Keratinocyte (primary cell): ENCODE data around the gene NCKIPSD. TPM values are rescaled to one million over a fixed set of nuclear protein-coding genes. Genes with fewer than 3 reads are reported as not detected.

Experiments used
- DNase-seq: peaks from one replicate; pipeline ENCODE4 v3.0.0-alpha.2; 2011; ENCODE audit warnings: low read depth, missing footprints, low spot score
- FAIRE-seq: peaks from 2 replicates; lab custom pipeline; 2011; peaks lifted over from hg19 to GRCh38; lab: Jason Lieb, UNC
- H2AFZ ChIP-seq: 2 replicates; pipeline ENCODE4 v1.6.0; 2012; ENCODE audit warnings: low read length, control low read depth, inconsistent platforms; ENCODE audit not compliant: control insufficient read depth
- H3K27ac ChIP-seq: 2 replicates; pipeline ENCODE4 v1.5.1; 2011; ENCODE audit warnings: low read length; ENCODE audit not compliant: control insufficient read depth, insufficient read depth
- H3K27me3 ChIP-seq: 3 replicates; pipeline ENCODE4 v1.6.0; 2011; ENCODE audit warnings: low read length; ENCODE audit not compliant: control insufficient read depth, insufficient read depth; ENCODE audit errors: extremely low read depth
- H3K36me3 ChIP-seq, 2 experiments: 2 replicates in 1 of 2; 3 replicates in 1 of 2; pipeline ENCODE4 v1.5.1; 2011; ENCODE audit warnings: low read length in 2 of 2, mild to moderate bottlenecking in 1 of 2; ENCODE audit not compliant: control insufficient read depth in 2 of 2, insufficient read depth in 2 of 2; ENCODE audit errors: extremely low read depth in 1 of 2
- H3K4me1 ChIP-seq: 3 replicates; pipeline ENCODE4 v1.5.1; 2011; ENCODE audit warnings: low read length; ENCODE audit not compliant: control insufficient read depth, insufficient read depth; ENCODE audit errors: extremely low read depth
- H3K4me2 ChIP-seq: 3 replicates; pipeline ENCODE4 v1.6.0; 2011; ENCODE audit warnings: low read depth, low read length; ENCODE audit not compliant: control insufficient read depth, insufficient read depth; ENCODE audit errors: extremely low read depth
- H3K4me3 ChIP-seq, 3 experiments: fragments of 200-600 bp in 1 of 3; sonication (generic) in 1 of 3; 2 replicates in 2 of 3; 3 replicates in 1 of 3; pipeline ENCODE4 v1.5.1; 2011 to 2016; ENCODE audit warnings: low read length in 3 of 3, mild to moderate bottlenecking in 3 of 3, control low read depth in 2 of 3, inconsistent platforms in 1 of 3, low read depth in 1 of 3, mixed read lengths in 1 of 3, mixed run types in 1 of 3, moderate library complexity in 1 of 3; ENCODE audit not compliant: control insufficient read depth in 2 of 3, insufficient read depth in 2 of 3; ENCODE audit errors: extremely low read depth in 1 of 3
- H3K79me2 ChIP-seq: 2 replicates; pipeline ENCODE4 v1.6.0; 2012; ENCODE audit warnings: low read length; ENCODE audit not compliant: control insufficient read depth, insufficient read depth
- H3K9ac ChIP-seq: 3 replicates; pipeline ENCODE4 v1.6.0; 2011; ENCODE audit warnings: low read length; ENCODE audit not compliant: control insufficient read depth, insufficient read depth; ENCODE audit errors: extremely low read depth
- H3K9me1 ChIP-seq: 3 replicates; pipeline ENCODE4 v1.6.0; 2011; ENCODE audit warnings: low read length; ENCODE audit not compliant: control insufficient read depth, insufficient read depth; ENCODE audit errors: extremely low read depth
- H3K9me3 ChIP-seq: 2 replicates; pipeline ENCODE4 v1.5.1; 2012; ENCODE audit warnings: low read depth, low read length; ENCODE audit not compliant: control insufficient read depth
- H4K20me1 ChIP-seq: 3 replicates; pipeline ENCODE4 v1.6.0; 2011; ENCODE audit warnings: low read length; ENCODE audit not compliant: control insufficient read depth, insufficient read depth; ENCODE audit errors: extremely low read depth
- CTCF ChIP-seq, 3 experiments: IDR thresholded peaks in 1 of 3; conservative IDR thresholded peaks in 1 of 3; optimal IDR thresholded peaks in 1 of 3; 2 replicates in 2 of 3; 3 replicates in 1 of 3; pipeline versions ENCODE3 to v1.5.1; 2011; ENCODE audit warnings: low read length in 3 of 3, mild to moderate bottlenecking in 3 of 3, moderate library complexity in 2 of 3, control low read depth in 1 of 3, inconsistent platforms in 1 of 3; ENCODE audit not compliant: insufficient read depth in 2 of 3; ENCODE audit errors: extremely low read depth in 1 of 3
- EZH2 ChIP-seq: IDR thresholded peaks from one replicate; pipeline ENCODE4 v1.6.1; 2012; ENCODE audit warnings: inconsistent platforms, mild to moderate bottlenecking, low read length, moderate library complexity
- dilution Hi-C: fragments of 300-500 bp; cut with MboI; formaldehyde crosslinking; loops from one replicate; pipeline ENCODE4 v1.7.0; 2020; ENCODE audit warnings: low sequenced_read_pairs; ENCODE audit not compliant: extremely low pct_ligation_motif_present
- polyA plus RNA-seq, 5 experiments: library from polyadenylated mRNA; depleted of rRNA in 3 of 5; stranded (reverse) in 3 of 5; stranded (forward) in 1 of 5; unstranded in 1 of 5; fragments of >200 nt; gene quantifications; 1 replicate in 1 of 5; 2 replicates in 3 of 5; 3 replicates in 1 of 5; pipeline versions ENCODE4 v1.2.1 to v1.2.3, GENCODE V29; 2011 to 2012; ENCODE audit warnings: missing spikeins in 2 of 5, low read depth in 1 of 5, low replicate concordance in 1 of 5

The NCKIPSD gene
- polyA plus RNA-seq, 1 donor (not counting 4 experiments of a cell fraction or from before 2014, with no cell fraction given), result 9.8 TPM

DNA sequence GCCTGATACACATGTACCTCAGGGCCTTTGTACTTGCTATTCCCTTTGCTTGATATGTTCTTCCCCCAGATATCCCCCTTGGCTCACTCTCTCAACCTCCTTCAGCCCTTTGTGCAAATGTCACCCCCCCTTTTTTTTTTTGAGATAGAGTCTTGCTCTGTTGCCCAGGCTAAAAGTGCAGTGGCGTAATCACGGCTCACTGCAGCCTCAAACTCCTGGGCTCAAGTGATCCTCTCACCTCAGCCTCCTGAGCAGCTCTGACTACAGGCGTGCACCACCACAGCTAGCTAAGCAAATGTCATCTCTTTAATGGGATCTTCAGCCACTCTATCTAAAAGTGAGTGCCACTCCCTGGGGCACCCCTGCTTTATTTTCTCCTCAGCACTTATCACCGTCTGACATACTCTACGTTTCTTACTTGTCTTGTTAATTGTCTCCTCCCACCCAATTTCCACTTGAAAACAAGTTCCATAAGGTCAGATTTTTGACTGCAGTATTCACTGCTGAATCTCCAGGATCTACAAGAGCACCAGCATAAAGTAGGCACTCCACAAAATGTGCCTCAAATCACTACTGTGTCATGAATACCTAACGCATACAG is 16.7 kb upstream of the NCKIPSD start:
- Histone ChIP-seq H3K9ac (no peak overlapping the region), H4K20me1 (peaks cover 30% of the 10 kb centered on the region), H3K9me3 (no peaks in the 10 kb centered on the region), H3K79me2 (peaks cover 97% of the 10 kb centered on the region), H3K27me3 (no peaks in the 10 kb centered on the region), H3K27ac (no peak overlapping the region), H3K4me3 (no peak overlapping the region), H3K4me1 (no peaks in the 10 kb centered on the region), H3K9me1 (peaks cover 2% of the 10 kb centered on the region), H3K36me3 (peaks cover 7 to 13% of the 10 kb centered on the region in 2 experiments), H2AFZ (no peak overlapping the region), H3K4me2 (no peak overlapping the region)
- no peak for DNase-seq
- dilution Hi-C loops, result no loop called here
- no peak for FAIRE-seq
- TF ChIP-seq CTCF (optimal IDR thresholded peaks at IDR 0.05 in 1 of 3, IDR thresholded peaks at IDR 0.05 in 1 of 3, conservative IDR thresholded peaks at IDR 0.05 in 1 of 3; ENCODE audit: extremely low read depth in 1 of 3, insufficient read depth in 2 of 3, low read length in 3 of 3), result no peak
- TF ChIP-seq EZH2, result no peak

DNA sequence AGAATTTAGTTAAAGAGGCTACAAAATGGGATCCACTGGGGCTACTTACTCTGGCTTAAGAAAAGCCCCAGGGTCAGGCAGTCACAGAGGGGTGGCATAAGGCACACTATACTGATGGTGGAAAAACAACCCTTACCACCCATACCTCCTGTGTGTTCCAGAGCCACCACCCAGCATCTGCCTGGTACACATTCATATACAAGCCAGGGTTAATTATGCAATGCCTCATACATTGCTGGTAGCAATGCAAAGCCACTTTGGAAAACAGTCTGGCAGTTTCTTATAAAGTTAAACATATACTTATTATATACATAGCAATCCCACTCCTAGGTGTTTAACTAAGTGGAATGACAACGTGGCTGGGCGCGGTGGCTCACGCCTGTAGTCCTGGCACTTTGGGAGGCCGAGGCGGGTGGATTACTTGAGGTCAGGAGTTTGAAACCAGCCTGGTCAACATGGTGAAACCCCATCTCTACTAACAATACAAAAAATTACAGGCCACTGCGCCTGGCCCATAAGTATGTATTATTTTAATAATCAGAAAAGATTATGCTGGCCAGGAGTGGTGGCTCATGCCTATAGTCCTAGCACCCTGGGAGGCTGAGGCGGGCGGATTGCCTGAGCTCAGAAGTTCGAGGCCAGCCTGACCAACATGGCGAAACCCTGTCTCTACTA is 15.2 kb upstream of the NCKIPSD start:
- DNase-seq, result no peak
- Histone ChIP-seq H4K20me1 (peaks cover 29% of the 10 kb centered on the region), H3K27me3 (no peaks in the 10 kb centered on the region), H3K4me1 (peaks cover 4% of the 10 kb centered on the region), H3K9ac (no peak overlapping the region), H3K79me2 (peaks cover 95% of the 10 kb centered on the region), H3K4me3 (no peak overlapping the region), H3K9me3 (no peaks in the 10 kb centered on the region), H3K27ac (no peak overlapping the region), H2AFZ (no peak overlapping the region), H3K9me1 (no peaks in the 10 kb centered on the region), H3K4me2 (no peak overlapping the region), H3K36me3 (peaks cover 8 to 15% of the 10 kb centered on the region in 2 experiments)
- dilution Hi-C loops, result no loop called here
- TF ChIP-seq CTCF (optimal IDR thresholded peaks at IDR 0.05 in 1 of 3, IDR thresholded peaks at IDR 0.05 in 1 of 3, conservative IDR thresholded peaks at IDR 0.05 in 1 of 3; ENCODE audit: extremely low read depth in 1 of 3, insufficient read depth in 2 of 3, low read length in 3 of 3) (no peak), EZH2 (no peak)
- FAIRE-seq, result no peak
